Epithelial cell of esophagus (primary cell): Measurements from ENCODE around the gene RABGGTB.
"Not testable (repeated sequence)": the region's sequence is repeated elsewhere in the genome, so short reads cannot be mapped to it uniquely, and the experiment has no call there.

Experiments used
- DNase-seq: peaks from one replicate; pipeline ENCODE4 v3.0.0; 2010; ENCODE audit warnings: low read depth
- H3K4me3 ChIP-seq: 2 replicates; pipeline ENCODE4 v1.5.1; 2011; ENCODE audit warnings: mild to moderate bottlenecking, low read length, control low read depth
- CTCF ChIP-seq: IDR thresholded peaks from 2 replicates; pipeline ENCODE4 v1.5.1; 2011; ENCODE audit warnings: low read depth, mild to moderate bottlenecking, low read length, control low read depth, inconsistent platforms; ENCODE audit not compliant: insufficient read depth; ENCODE audit errors: missing control alignments

The RABGGTB gene

GRCh38 chr1:75785983-75786853, at the start of gene RABGGTB:
Gene RABGGTB (plus strand): TSS chr1:75786256. CDS start chr1:75786272, 16 bp downstream.
- TF ChIP-seq CTCF: no peak
- peak; percentile 96 for DNase-seq

GRCh38 chr1:75742047-75742625, 43.9 kb upstream of the RABGGTB start:
- no peak for DNase-seq
- H3K4me3 ChIP-seq: no peak overlapping the region
- no peak for TF ChIP-seq CTCF

More at GRCh38 chr1:75785983-75786853, at the start of gene RABGGTB:
- H3K4me3 ChIP-seq: peak within 1 kb of the TSS; percentile 96

GRCh38 chr1:75745276-75745675, 40.8 kb upstream of the RABGGTB start:
- TF ChIP-seq CTCF: no peak
- peak; percentile 78 for DNase-seq
- no peak overlapping the region for H3K4me3 ChIP-seq

- H3K4me3 ChIP-seq, DNase-seq: not testable (repeated sequence)
These were observed 28.8 kb upstream of the RABGGTB start for GRCh38 chr1:75757210-75757609.

GRCh38 chr1:75758543-75758942, 27.5 kb upstream of the RABGGTB start:
- DNase-seq, H3K4me3 ChIP-seq: not testable (repeated sequence)

- no peak for DNase-seq
- H3K4me3 ChIP-seq: no peak overlapping the region
- no peak for TF ChIP-seq CTCF
These were observed 21.9 kb upstream of the RABGGTB start for GRCh38 chr1:75764057-75764655.

GRCh38 chr1:75765697-75766355, 20.2 kb upstream of the RABGGTB start:
- DNase-seq: peak; percentile 78
- TF ChIP-seq CTCF: no peak
- H3K4me3 ChIP-seq: no peak overlapping the region
